ENCODE results near the gene TDRD1.
"Not testable (repeated sequence)": the region's sequence is repeated elsewhere in the genome, so short reads cannot be mapped to it uniquely, and the experiment has no call there.

TDRD1 gene

GRCh38 chr10:114179148-114179547, at the start of gene TDRD1:
TDRD1 (plus strand) TSS chr10:114179353; CDS start chr10:114187832, 8,479 bp downstream.
- DNase-seq (ENCODE audit: low spot score) = no peak

- no peak for DNase-seq (ENCODE audit: low spot score)
Measured at GRCh38 chr10:114131094-114131493, 48.1 kb upstream of the TDRD1 start.

GRCh38 chr10:114135476-114135875, 43.7 kb upstream of the TDRD1 start:
- DNase-seq (ENCODE audit: low spot score) = no peak

- no peak for DNase-seq (ENCODE audit: low spot score)
Measured at GRCh38 chr10:114138581-114138980, 40.6 kb upstream of the TDRD1 start.

GRCh38 chr10:114140036-114140435, 39.1 kb upstream of the TDRD1 start:
- DNase-seq (ENCODE audit: low spot score) = no peak

- not testable (repeated sequence) for DNase-seq (ENCODE audit: low spot score)
Measured at GRCh38 chr10:114140827-114141226, 38.3 kb upstream of the TDRD1 start.

GRCh38 chr10:114142018-114142417, 37.1 kb upstream of the TDRD1 start:
- no peak for DNase-seq (ENCODE audit: low spot score)

- no peak for DNase-seq (ENCODE audit: low spot score)
Measured at GRCh38 chr10:114143160-114143559, 36.0 kb upstream of the TDRD1 start.

GRCh38 chr10:114149476-114149875, 29.7 kb upstream of the TDRD1 start:
- DNase-seq (ENCODE audit: low spot score) = not testable (repeated sequence)

GRCh38 chr10:114151486-114151885, 27.7 kb upstream of the TDRD1 start:
- DNase-seq (ENCODE audit: low spot score) = no peak

- no peak for DNase-seq (ENCODE audit: low spot score)
Measured at GRCh38 chr10:114151892-114152291, 27.3 kb upstream of the TDRD1 start.

GRCh38 chr10:114157912-114158311, 21.2 kb upstream of the TDRD1 start:
- DNase-seq (ENCODE audit: low spot score) = no peak

- no peak for DNase-seq (ENCODE audit: low spot score)
Measured at GRCh38 chr10:114163062-114163461, 16.1 kb upstream of the TDRD1 start.

- DNase-seq (ENCODE audit: low spot score) = no peak
Measured at GRCh38 chr10:114166043-114166442, 13.1 kb upstream of the TDRD1 start.

GRCh38 chr10:114166494-114166893, 12.7 kb upstream of the TDRD1 start:
- no peak for DNase-seq (ENCODE audit: low spot score)

GRCh38 chr10:114167985-114168384, 11.2 kb upstream of the TDRD1 start:
- DNase-seq (ENCODE audit: low spot score) = peak; percentile 17

GRCh38 chr10:114168450-114169009, 10.6 kb upstream of the TDRD1 start:
- DNase-seq (ENCODE audit: low spot score) = no peak

GRCh38 chr10:114172216-114172615, 6.9 kb upstream of the TDRD1 start:
- DNase-seq (ENCODE audit: low spot score) = no peak

- no peak for DNase-seq (ENCODE audit: low spot score)
Measured at GRCh38 chr10:114172776-114173602, 6.2 kb upstream of the TDRD1 start.

GRCh38 chr10:114173603-114173920, 5.6 kb upstream of the TDRD1 start:
- no peak for DNase-seq (ENCODE audit: low spot score)

GRCh38 chr10:114173921-114174694, 5.0 kb upstream of the TDRD1 start, which contains the start of gene CCDC186:
CCDC186 (minus strand) TSS chr10:114174203; CDS start chr10:114163268, 10,935 bp downstream.
- peak; percentile 96 for DNase-seq (ENCODE audit: low spot score)

GRCh38 chr10:114174695-114175188, 4.4 kb upstream of the TDRD1 start:
- peak; percentile 17 for DNase-seq (ENCODE audit: low spot score)

- no peak for DNase-seq (ENCODE audit: low spot score)
Measured at GRCh38 chr10:114175667-114176066, 3.5 kb upstream of the TDRD1 start.

All from activated CD4-positive, alpha-beta T cell treated with anti-CD3 and anti-CD28 coated beads, Interleukin-2, Interleukin-4, amounts not matched to agents 100 ng/mL and 50 ng/mL, durations not matched to agents 16 hours and 8 hours (primary cell).